H9 (cell line): ENCODE data around the gene RMDN2. TPM values are rescaled to one million over a fixed set of nuclear protein-coding genes. Genes with fewer than 3 reads are reported as not detected.

Experiments
- DNase-seq: peaks from one replicate; pipeline ENCODE4 v3.0.0-alpha.2; 2017
- H2AFZ ChIP-seq: one replicate; pipeline ENCODE4 v1.6.1; 2013; ENCODE audit warnings: mild to moderate bottlenecking, low read length, control low read depth, moderate library complexity
- H2AK5ac ChIP-seq: 2 replicates; pipeline ENCODE4 v1.6.1; 2013; ENCODE audit warnings: low read length, control low read depth, mixed read lengths; ENCODE audit not compliant: insufficient read length
- H2BK120ac ChIP-seq: one replicate; pipeline ENCODE4 v1.6.1; 2013; ENCODE audit warnings: low read depth, mild to moderate bottlenecking, low read length, control low read depth, inconsistent platforms; ENCODE audit not compliant: poor library complexity, severe bottlenecking
- H2BK12ac ChIP-seq: 2 replicates; pipeline ENCODE4 v1.6.1; 2013; ENCODE audit warnings: low read length, control low read depth, mixed read lengths, low read depth; ENCODE audit not compliant: insufficient read length
- H2BK15ac ChIP-seq: 2 replicates; pipeline ENCODE4 v1.6.1; 2013; ENCODE audit warnings: low read depth, low read length, control low read depth
- H2BK20ac ChIP-seq: one replicate; pipeline ENCODE4 v1.6.1; 2013; ENCODE audit warnings: low read depth, mild to moderate bottlenecking, low read length, control low read depth, inconsistent platforms; ENCODE audit not compliant: poor library complexity, severe bottlenecking
- H2BK5ac ChIP-seq: 2 replicates; pipeline ENCODE4 v1.6.1; 2013; ENCODE audit warnings: low read length, control low read depth, mixed read lengths; ENCODE audit not compliant: insufficient read length
- H3K14ac ChIP-seq: 2 replicates; pipeline ENCODE4 v1.6.1; 2013; ENCODE audit warnings: low read length, control low read depth; ENCODE audit not compliant: insufficient read depth
- H3K18ac ChIP-seq: 2 replicates; pipeline ENCODE4 v1.6.1; 2013; ENCODE audit warnings: low read depth, mild to moderate bottlenecking, mixed read lengths, low read length, control low read depth; ENCODE audit not compliant: insufficient read length
- H3K23ac ChIP-seq: 2 replicates; pipeline ENCODE4 v1.6.1; 2013; ENCODE audit warnings: low read length, control low read depth, mixed read lengths, low read depth; ENCODE audit not compliant: insufficient read length
- H3K23me2 ChIP-seq: 2 replicates; pipeline ENCODE4 v1.6.1; 2013; ENCODE audit warnings: low read depth, mild to moderate bottlenecking, mixed read lengths, low read length, control low read depth; ENCODE audit not compliant: insufficient read length, poor library complexity, severe bottlenecking
- H3K27ac ChIP-seq: 2 replicates; pipeline ENCODE4 v1.5.1; 2013; ENCODE audit warnings: low read length, control low read depth, mixed read lengths, low read depth; ENCODE audit not compliant: insufficient read length
- H3K27me3 ChIP-seq: 2 replicates; pipeline ENCODE4 v1.6.1; 2013; ENCODE audit warnings: low read length, control low read depth, inconsistent platforms; ENCODE audit not compliant: insufficient read depth
- H3K4ac ChIP-seq: 2 replicates; pipeline ENCODE4 v1.6.1; 2013; ENCODE audit warnings: low read depth, mild to moderate bottlenecking, control low read depth, inconsistent platforms, low read length, moderate library complexity
- H3K4me1 ChIP-seq: 2 replicates; pipeline ENCODE4 v1.6.1; 2013; ENCODE audit warnings: low read length, control low read depth, inconsistent platforms; ENCODE audit not compliant: insufficient read depth
- H3K4me2 ChIP-seq: 2 replicates; pipeline ENCODE4 v1.6.1; 2013; ENCODE audit warnings: low read length, control low read depth, mixed read lengths; ENCODE audit not compliant: insufficient read length, insufficient read depth
- H3K56ac ChIP-seq: 2 replicates; pipeline ENCODE4 v1.6.1; 2013; ENCODE audit warnings: low read depth, mild to moderate bottlenecking, mixed read lengths, low read length, control low read depth; ENCODE audit not compliant: insufficient read length
- H3K79me1 ChIP-seq: 2 replicates; pipeline ENCODE4 v1.6.1; 2013; ENCODE audit warnings: low read depth, mild to moderate bottlenecking, moderate library complexity, low read length, control low read depth, inconsistent platforms; ENCODE audit not compliant: insufficient read depth, poor library complexity, severe bottlenecking
- H3K79me2 ChIP-seq: 2 replicates; pipeline ENCODE4 v1.6.1; 2013; ENCODE audit warnings: low read length, control low read depth, inconsistent platforms; ENCODE audit not compliant: insufficient read depth
- H3K9ac ChIP-seq: 2 replicates; pipeline ENCODE4 v1.6.1; 2013; ENCODE audit warnings: low read length, control low read depth, mixed read lengths; ENCODE audit not compliant: insufficient read length; ENCODE audit errors: extremely low read depth
- H3K9me3 ChIP-seq: one replicate; pipeline ENCODE4 v1.6.1; 2013; ENCODE audit warnings: low read depth, low read length, inconsistent platforms; ENCODE audit not compliant: control insufficient read depth
- H3T11ph ChIP-seq: one replicate; pipeline ENCODE4 v1.6.1; 2013; ENCODE audit warnings: mild to moderate bottlenecking, low read length, control low read depth, inconsistent platforms
- H4K20me1 ChIP-seq: one replicate; pipeline ENCODE4 v1.6.1; 2013; ENCODE audit not compliant: control insufficient read depth, insufficient read length, insufficient read depth
- H4K5ac ChIP-seq: 2 replicates; pipeline ENCODE4 v1.6.1; 2013; ENCODE audit warnings: low read depth, mild to moderate bottlenecking, mixed read lengths, low read length, control low read depth; ENCODE audit not compliant: insufficient read length
- H4K8ac ChIP-seq: replicated peaks from 2 replicates; pipeline ENCODE4 v1.6.1; 2013; ENCODE audit warnings: low read length, control low read depth, mixed read lengths, low read depth; ENCODE audit not compliant: insufficient read length
- H4K91ac ChIP-seq: 2 replicates; pipeline ENCODE4 v1.6.1; 2013; ENCODE audit warnings: low read depth, mild to moderate bottlenecking, moderate library complexity, mixed read lengths, low read length, control low read depth; ENCODE audit not compliant: insufficient read length
- H3K27ac Mint-ChIP-seq, 3 experiments: 2 replicates in 2 of 3; 3 replicates in 1 of 3; pipeline ENCODE4 v1.8.0; 2020 to 2021; ENCODE audit warnings: mixed read lengths in 3 of 3, mild to moderate bottlenecking in 1 of 3, moderate library complexity in 1 of 3
- H3K27me3 Mint-ChIP-seq: 2 replicates; pipeline ENCODE4 v1.8.0; 2021; ENCODE audit warnings: low read depth, mild to moderate bottlenecking, moderate library complexity, mixed read lengths
- H3K36me3 Mint-ChIP-seq, 3 experiments: 2 replicates in 2 of 3; 3 replicates in 1 of 3; pipeline ENCODE4 v1.8.0; 2020 to 2021; ENCODE audit warnings: low read depth in 3 of 3, mixed read lengths in 3 of 3; ENCODE audit not compliant: insufficient read depth in 1 of 3
- H3K4me1 Mint-ChIP-seq, 2 experiments: 2 replicates each; pipeline ENCODE4 v1.8.0; 2020; ENCODE audit warnings: mixed read lengths in 2 of 2
- H3K4me3 Mint-ChIP-seq, 2 experiments: 2 replicates in 1 of 2; 3 replicates in 1 of 2; pipeline ENCODE4 v1.8.0; 2020 to 2021; ENCODE audit warnings: mild to moderate bottlenecking in 2 of 2, mixed read lengths in 2 of 2, moderate library complexity in 1 of 2
- H3K9me3 Mint-ChIP-seq, 2 experiments: 2 replicates in 1 of 2; 3 replicates in 1 of 2; pipeline ENCODE4 v1.8.0; 2020; ENCODE audit warnings: mild to moderate bottlenecking in 2 of 2, mixed read lengths in 2 of 2, moderate library complexity in 1 of 2
- CTCF ChIP-seq: fragments of 200-600 bp; sonication (generic); conservative IDR thresholded peaks from 3 replicates; pipeline ENCODE4 v1.8.0; 2021; ENCODE audit warnings: antibody characterized with exemption, mild to moderate bottlenecking
- WGBS: extraction: QIAGEN DNeasy Blood & Tissue Kit; methylation state at CpG from one replicate; pipeline ENCODE4 v1.1.7; 2013; ENCODE audit warnings: missing lambda C conversion rate, low lambda C conversion rate, mixed read lengths; ENCODE audit not compliant: insufficient read length; ENCODE audit errors: extremely low coverage; 5-methylcytosine and 5-hydroxymethylcytosine counted together
- total RNA-seq: library from RNA; stranded (reverse); gene quantifications from 2 replicates; pipeline ENCODE4 v1.2.1, GENCODE V29; 2021

The RMDN2 gene
- total RNA-seq, 1 experiment from 2014 or later, result 2.8 TPM

- H3K4me1 Mint-ChIP-seq, result peaks cover 34 to 36% of the 10 kb centered on the region in 2 experiments
- Histone ChIP-seq H2BK5ac (no peak overlapping the region), H3K79me2 (no peaks in the 10 kb centered on the region), H3K23ac (no peak overlapping the region), H4K91ac (no peak overlapping the region), H3K4me1 (peaks cover 2% of the 10 kb centered on the region; the same call in 1 of the 2 replicates), H3K23me2 (no peaks in the 10 kb centered on the region), H4K8ac (no peak overlapping the region), H3K18ac (no peak overlapping the region), H3K56ac (no peak overlapping the region), H2BK15ac (no peak overlapping the region), H2BK120ac (no peak overlapping the region), H4K20me1 (no peaks in the 10 kb centered on the region), H3K9me3 (no peaks in the 10 kb centered on the region), H3K9ac (no peak overlapping the region), H2AK5ac (no peak overlapping the region), H2AFZ (no peak overlapping the region), H3K27me3 (no peaks in the 10 kb centered on the region), H3K27ac (no peak overlapping the region), H4K5ac (no peak overlapping the region), H3K14ac (no peak overlapping the region), H2BK20ac (no peak overlapping the region), H2BK12ac (no peak overlapping the region), H3K79me1 (no peaks in the 10 kb centered on the region), H3K4ac (no peak overlapping the region), H3T11ph (no peak overlapping the region), H3K4me2 (no peak overlapping the region)
- TF ChIP-seq CTCF, result no peak
- no peaks in the 10 kb centered on the region; a peak in 2 of 5 replicates for H3K9me3 Mint-ChIP-seq
- no CpG with 5 or more reads among the region's 2 CpGs for WGBS
- no peaks in the 10 kb centered on the region for H3K36me3 Mint-ChIP-seq
- no peak for DNase-seq
- H3K27ac Mint-ChIP-seq, result no peak overlapping the region
- no peaks in the 10 kb centered on the region; the same call in 1 of the 2 replicates for H3K27me3 Mint-ChIP-seq
- H3K4me3 Mint-ChIP-seq, result no peak overlapping the region
These were observed 41.6 kb upstream of the RMDN2 start for GRCh38 chr2:37883518-37883917.
